ENCODE results near the gene RREB1. TPM values are rescaled to one million over a fixed set of nuclear protein-coding genes. Genes with fewer than 3 reads are reported as not detected.
A peak's percentile ranks its signal among the peaks of the same experiment; 100 is the strongest.

Gene RREB1
- total and polyA plus RNA-seq, 2 of the 4 experiments (the other 2 are of a cell fraction) = 8.4 to 14.5 TPM

- H4K5ac ChIP-seq (ENCODE audit: low read depth, low read length) = no peak overlapping the region
- no TSS peak for BruUV-seq (replicated peaks)
- peaks cover 32% of the 10 kb centered on the region for H3K9me1 ChIP-seq (ENCODE audit: insufficient read depth, low read length)
- no peak overlapping the region for H4K8ac ChIP-seq (ENCODE audit: low read depth in 2 of 2, low read length in 2 of 2)
- intact Hi-C loops (cut with micrococcal nuclease) (no loop called here), in situ Hi-C loops (cut with MboI; ENCODE audit: low sequenced_read_pairs) (no loop called here), dilution Hi-C loops (cut with HindIII; ENCODE audit: low sequenced_read_pairs, unreplicated experiment) (no loop called here)
- ChIA-PET CTCF (no interaction called here), POLR2A (ENCODE audit: unreplicated experiment) (no interaction called here)
- ATAC-seq (ENCODE audit: low read depth) (no peak; the same call in 1 of the 2 replicates), DNase-seq (no peak)
- peaks cover 11% of the 10 kb centered on the region for H3K4me1 ChIP-seq (ENCODE audit: control insufficient read depth, insufficient read depth, low read length)
- H3K4ac ChIP-seq (ENCODE audit: low read depth, low read length) = no peak overlapping the region; the same call in 1 of the 2 replicates
- no peak overlapping the region for H2BK120ac ChIP-seq (ENCODE audit: low read depth, low read length)
- no peak overlapping the region for H2BK5ac ChIP-seq (ENCODE audit: low read depth, low read length, poor library complexity, severe bottlenecking)
- H3K4me2 ChIP-seq (ENCODE audit: low read depth, low read length) = no peak overlapping the region
- no peak overlapping the region for H3K27ac ChIP-seq (ENCODE audit: insufficient read depth, low read length)
- no peak overlapping the region for H3K9ac ChIP-seq (ENCODE audit: low read depth, low read length)
- H3K23ac ChIP-seq (ENCODE audit: low read depth, low read length) = no peak overlapping the region; the same call in 1 of the 2 replicates
- H3K36me3 ChIP-seq (ENCODE audit: control insufficient read depth, insufficient read depth, low read length) = peaks cover 10% of the 10 kb centered on the region
- H4K20me1 ChIP-seq (ENCODE audit: insufficient read depth, low read length) = peaks cover 43% of the 10 kb centered on the region
- no peaks in the 10 kb centered on the region for H3K9me3 ChIP-seq (ENCODE audit: control insufficient read depth, insufficient read depth, low read length)
- H3K56ac ChIP-seq (ENCODE audit: extremely low read depth, insufficient read depth, low read length) = no peak overlapping the region
- no peak overlapping the region for H4K91ac ChIP-seq (ENCODE audit: insufficient read depth, low read depth, low read length)
- H2BK15ac ChIP-seq (ENCODE audit: low read depth, low read length) = no peak overlapping the region
- H2BK20ac ChIP-seq (ENCODE audit: low read depth, low read length) = no peak overlapping the region
- TF ChIP-seq CEBPB (IDR thresholded peaks at IDR 0.05; ENCODE audit: low read depth, low read length) = no peak
- TF ChIP-seq BHLHE40 (IDR thresholded peaks at IDR 0.05; ENCODE audit: low read depth, low read length) = no peak
- no peak for TF ChIP-seq MAFK (IDR thresholded peaks at IDR 0.05; ENCODE audit: low read depth, low read length)
- no peak for TF ChIP-seq ELK1 (IDR thresholded peaks at IDR 0.05; ENCODE audit: borderline replicate concordance, low read depth, low read length)
- TF ChIP-seq MAZ (IDR thresholded peaks at IDR 0.05; ENCODE audit: borderline replicate concordance, low read depth, low read length) = no peak
- TF ChIP-seq NFE2L2 (IDR thresholded peaks at IDR 0.05; ENCODE audit: low read depth, low read length) = no peak
- no peak for TF ChIP-seq POLR2A (IDR thresholded peaks at IDR 0.05; ENCODE audit: low read depth, low read length)
- no peak for TF ChIP-seq RFX5 (IDR thresholded peaks at IDR 0.05; ENCODE audit: low read depth, low read length)
- TF ChIP-seq RCOR1 (IDR thresholded peaks at IDR 0.05; ENCODE audit: insufficient replicate concordance, low read length) = no peak
- TF ChIP-seq MXI1 (IDR thresholded peaks at IDR 0.05; ENCODE audit: borderline replicate concordance, low read depth, low read length) = no peak
- no peak for TF ChIP-seq USF2 (IDR thresholded peaks at IDR 0.05; ENCODE audit: low read depth, low read length)
- TF ChIP-seq SMC3 (IDR thresholded peaks at IDR 0.05; ENCODE audit: low read depth, low read length) = no peak
- TF ChIP-seq CHD1 (IDR thresholded peaks at IDR 0.05; ENCODE audit: low read depth, low read length) = no peak
- TF ChIP-seq RAD21 (IDR thresholded peaks at IDR 0.05; ENCODE audit: low read length) = no peak
- TF ChIP-seq FOS (IDR thresholded peaks at IDR 0.05; ENCODE audit: low read depth, low read length) = no peak
- TF ChIP-seq CTCF (conservative IDR thresholded peaks at IDR 0.05; ENCODE audit: low read depth, low read length) = no peak
- H3K4me3 ChIP-seq (ENCODE audit: insufficient read depth, low read depth, low read length) = no peak overlapping the region
- H2AFZ ChIP-seq (replicated peaks; ENCODE audit: low read length, poor library complexity) = no peak overlapping the region
- H3K18ac ChIP-seq (ENCODE audit: low read depth, low read length) = no peak overlapping the region
- H2AK9ac ChIP-seq (replicated peaks; ENCODE audit: low read depth, low read length, poor library complexity) = no peak overlapping the region
- peaks cover 55 to 88% of the 10 kb centered on the region in 2 experiments for H3K79me1 ChIP-seq (ENCODE audit: low read depth in 1 of 2, low read length in 2 of 2)
- H3K14ac ChIP-seq (replicated peaks; ENCODE audit: low read depth, low read length) = no peak overlapping the region
- no peaks in the 10 kb centered on the region for H3K27me3 ChIP-seq (ENCODE audit: control insufficient read depth, insufficient read depth, low read length)
- WGBS, 2 experiments (ENCODE audit: extremely low coverage in 2 of 2, insufficient read length in 1 of 2) = no CpG with 5 or more reads among the region's 5 CpGs
- peak overlapping the region; percentile 4; the same call in 1 of the 2 replicates for H2AK5ac ChIP-seq (ENCODE audit: low read depth, low read length)
Measured at GRCh38 chr6:7176208-7176607, 68.4 kb downstream of the RREB1 start.
